HG03432 (cell line): ENCODE measurements around the gene PPP6R2.
"Not testable (repeated sequence)": the region's sequence is repeated elsewhere in the genome, so short reads cannot be mapped to it uniquely, and the experiment has no call there.

Experiments used
- ATAC-seq: cut with Tn5 transposase; IDR thresholded peaks from one replicate; pipeline ENCODE4 v1.9.1; 2021; ENCODE audit warnings: mild to moderate bottlenecking, moderate library complexity; ENCODE audit not compliant: unreplicated experiment

Gene PPP6R2

GRCh38 chr22:50338860-50339462 lies 4.2 kb upstream of the PPP6R2 start:
- no peak for ATAC-seq

DNA sequence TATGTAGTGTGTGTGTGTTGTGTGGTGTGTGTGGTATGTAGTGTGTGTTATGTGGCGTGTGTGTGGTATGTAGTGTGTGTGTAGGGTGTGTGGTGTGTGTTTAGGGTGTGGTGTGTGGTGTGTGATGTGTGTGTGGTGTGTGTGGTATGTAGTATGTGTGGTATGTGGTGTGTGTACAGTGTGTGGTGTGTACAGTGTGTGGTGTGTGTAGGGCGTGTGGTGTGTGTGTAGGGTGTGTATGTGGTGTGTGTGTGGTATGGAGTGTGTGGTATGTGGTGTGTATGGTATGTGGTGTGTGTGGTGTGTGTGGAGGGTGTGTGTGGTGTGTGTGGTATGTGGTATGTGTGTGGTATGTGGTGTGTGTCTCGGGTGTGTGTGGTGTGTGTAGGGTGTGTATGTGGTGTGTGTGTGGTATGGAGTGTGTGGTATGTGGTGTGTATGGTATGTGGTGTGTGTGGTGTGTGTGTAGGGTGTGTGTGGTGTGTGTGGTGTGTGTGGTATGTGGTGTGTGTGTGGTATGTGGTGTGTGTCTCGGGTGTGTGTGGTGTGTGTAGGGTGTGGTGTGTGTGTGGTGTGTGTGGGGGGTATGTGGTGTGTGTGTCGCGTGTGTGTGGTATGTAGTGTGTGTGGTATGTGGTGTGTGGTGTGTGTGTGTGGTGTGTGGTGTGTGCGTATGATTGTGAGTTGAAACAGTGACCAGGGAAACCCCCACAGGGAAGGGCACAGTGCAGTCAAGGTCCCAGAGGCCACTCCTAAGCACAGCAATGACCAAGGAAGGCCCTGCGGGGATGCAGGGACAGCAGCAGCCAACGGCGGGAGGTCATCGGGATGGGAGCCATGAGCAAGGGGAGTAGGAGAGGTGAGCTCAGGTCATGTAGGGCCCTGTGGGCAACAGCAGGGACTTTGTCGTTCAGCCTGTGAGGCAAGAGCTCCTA lies 2.9 kb upstream of the PPP6R2 start:
- ATAC-seq = no peak

- ATAC-seq = peak; percentile 56
Observed at GRCh38 chr22:50341977-50342650, 1.0 kb upstream of the PPP6R2 start.

DNA sequence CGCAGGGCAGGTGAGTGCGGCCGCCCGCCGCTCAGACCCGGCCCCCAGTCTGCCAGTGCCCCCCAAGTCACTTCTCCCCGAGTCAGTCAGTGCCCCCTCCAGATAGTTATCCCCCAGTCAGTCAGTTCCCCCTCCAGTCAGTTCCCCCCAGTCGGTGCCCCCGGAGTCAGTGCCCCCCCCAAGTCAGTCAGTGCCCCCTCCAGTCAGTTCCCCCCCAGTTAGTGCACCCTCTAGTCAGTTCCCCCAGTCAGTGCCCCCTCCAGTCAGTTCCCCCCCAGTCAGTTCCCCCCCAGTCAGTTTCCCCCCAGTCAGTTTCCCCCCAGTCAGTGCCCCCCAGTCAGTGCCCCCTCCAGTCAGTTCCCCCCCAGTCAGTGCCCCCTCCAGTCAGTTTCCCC lies 411 bp downstream of the PPP6R2 start:
- ATAC-seq = no peak

DNA sequence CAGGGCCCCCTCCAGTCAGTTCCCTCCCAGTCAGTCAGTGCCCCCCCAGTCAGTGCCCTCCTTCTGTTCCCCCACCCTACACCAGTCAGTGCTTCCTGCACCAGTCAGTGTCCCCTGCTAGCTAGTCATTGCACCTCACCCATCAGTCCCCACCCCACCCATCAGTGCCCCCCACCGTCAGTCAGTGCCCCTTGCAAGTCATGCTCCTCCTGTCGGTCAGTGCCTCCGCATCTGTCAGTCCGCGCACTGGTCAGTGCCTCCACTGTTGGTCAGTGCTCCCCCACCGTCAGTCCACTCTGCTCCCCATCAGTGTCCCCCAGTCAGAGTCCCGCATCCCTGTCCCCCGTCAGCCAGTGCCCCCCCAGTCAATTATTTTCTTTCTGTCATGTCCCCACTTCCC lies 3.3 kb downstream of the PPP6R2 start:
- no peak for ATAC-seq

- ATAC-seq = no peak
Observed at GRCh38 chr22:50347157-50347556, 4.0 kb downstream of the PPP6R2 start.

- no peak for ATAC-seq
Observed at GRCh38 chr22:50348058-50348457, 4.9 kb downstream of the PPP6R2 start.

DNA sequence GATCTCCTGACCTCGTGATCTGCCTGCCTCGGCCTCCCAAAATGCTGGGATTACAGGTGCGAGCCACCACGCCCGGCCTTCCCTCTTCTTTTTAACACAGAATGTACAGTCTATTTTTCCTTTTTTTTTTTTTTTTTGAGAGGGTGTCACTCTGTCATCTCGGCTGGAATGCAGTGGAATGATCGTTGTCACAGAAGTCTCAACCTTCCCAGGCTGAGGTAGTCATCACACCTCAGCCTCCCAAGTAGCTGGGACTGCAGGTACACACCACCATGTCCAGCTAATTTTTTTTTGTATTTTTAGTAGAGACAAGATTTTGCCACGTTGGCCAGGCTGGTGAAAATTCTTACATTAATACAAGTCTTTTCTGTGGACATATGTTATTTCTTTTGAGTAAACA lies 13.1 kb downstream of the PPP6R2 start:
- no peak for ATAC-seq

GRCh38 chr22:50357222-50357621 lies 14.1 kb downstream of the PPP6R2 start:
- no peak for ATAC-seq

DNA sequence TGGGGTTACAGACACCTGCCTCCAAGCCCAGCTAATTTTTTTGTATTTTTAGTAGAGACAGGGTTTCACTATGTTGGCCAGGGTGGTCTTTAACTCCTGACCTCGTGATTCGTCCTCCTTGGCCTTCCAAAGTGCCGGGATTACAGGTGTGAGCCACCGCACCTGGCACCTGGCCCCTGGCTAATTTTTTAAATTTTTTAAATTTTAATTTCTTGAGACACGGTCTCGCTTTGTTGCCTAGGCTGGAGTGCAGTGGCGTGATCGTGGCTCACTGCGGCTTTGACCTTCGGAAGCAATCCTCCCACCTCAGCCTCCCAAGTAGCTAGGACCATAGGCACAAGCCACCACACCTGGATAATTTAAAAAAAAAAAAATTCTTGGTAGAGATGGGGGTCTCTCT lies 14.6 kb downstream of the PPP6R2 start:
- ATAC-seq = no peak

- no peak for ATAC-seq
Observed at GRCh38 chr22:50360578-50360977, 17.5 kb downstream of the PPP6R2 start.

- no peak for ATAC-seq
Observed at GRCh38 chr22:50361222-50361621, 18.1 kb downstream of the PPP6R2 start.

DNA sequence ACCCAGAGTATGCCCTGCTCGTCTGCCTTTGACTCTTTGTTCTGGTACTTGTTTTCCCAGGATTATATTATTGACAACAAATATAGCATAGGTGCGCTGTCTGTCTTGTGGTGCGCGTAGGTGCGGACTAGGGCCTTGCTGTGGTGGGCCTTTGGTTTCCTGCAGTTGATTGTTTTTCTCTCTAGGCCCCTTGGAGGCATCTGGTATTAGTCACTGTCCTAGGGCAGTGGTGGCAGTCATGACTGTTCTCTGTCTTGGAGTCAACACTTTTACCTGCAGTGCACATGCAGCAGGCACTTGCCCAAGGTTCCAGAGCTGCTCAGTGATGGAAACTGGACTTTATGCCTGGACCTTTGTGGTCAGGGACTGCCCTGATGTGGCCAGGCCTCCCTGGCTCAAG lies 18.6 kb downstream of the PPP6R2 start:
- no peak for ATAC-seq

DNA sequence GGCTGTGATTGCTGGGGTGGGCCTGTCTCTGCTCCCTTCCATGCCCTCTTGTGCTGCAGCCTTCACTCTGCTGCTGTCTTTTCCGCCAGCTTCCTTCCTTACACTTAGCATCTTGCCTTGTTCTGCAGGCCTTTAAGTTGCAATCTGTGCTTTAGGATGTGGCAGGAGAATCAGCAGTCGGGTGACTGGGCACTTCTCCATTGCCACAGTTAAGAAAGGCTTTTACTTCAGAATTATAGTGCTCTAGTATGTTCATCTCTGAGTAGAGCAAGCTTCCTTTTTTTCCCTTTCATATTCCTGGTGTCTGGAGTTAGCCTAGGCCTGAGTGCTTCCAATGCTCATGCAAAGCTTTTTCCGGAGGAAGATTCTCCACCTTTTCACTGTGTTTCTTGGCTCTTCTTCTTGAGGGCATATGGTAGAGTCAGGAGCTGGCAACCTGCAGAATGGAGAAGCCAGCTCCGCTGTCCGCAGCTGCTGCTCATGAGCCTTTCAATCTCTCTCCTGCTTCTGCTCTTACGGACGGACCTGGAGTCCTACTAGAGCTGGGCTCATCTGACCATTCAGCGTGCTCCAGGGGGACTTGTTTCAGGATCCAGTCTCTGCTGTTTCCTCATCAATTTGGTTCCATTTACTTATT lies 20.2 kb downstream of the PPP6R2 start:
- ATAC-seq = no peak

DNA sequence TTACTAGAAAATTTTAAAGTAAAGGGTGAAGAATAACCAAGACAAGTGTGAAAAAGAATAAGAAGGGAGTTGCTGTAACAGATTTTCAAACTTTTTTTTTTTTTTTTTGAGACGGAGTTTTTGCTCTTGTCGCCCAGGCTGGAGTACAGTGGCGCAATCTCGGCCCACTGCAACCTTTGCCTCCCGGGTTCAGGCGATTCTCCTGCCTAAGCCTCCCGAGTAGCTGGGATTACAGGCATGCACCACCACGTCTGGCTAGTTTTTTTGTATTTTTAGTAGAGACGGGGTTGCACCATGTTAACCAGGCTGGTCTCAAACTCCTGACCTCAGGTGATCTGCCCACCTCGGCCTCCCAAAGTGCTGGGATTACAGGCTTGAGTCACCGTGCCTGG lies 20.7 kb downstream of the PPP6R2 start:
- not testable (repeated sequence) for ATAC-seq

DNA sequence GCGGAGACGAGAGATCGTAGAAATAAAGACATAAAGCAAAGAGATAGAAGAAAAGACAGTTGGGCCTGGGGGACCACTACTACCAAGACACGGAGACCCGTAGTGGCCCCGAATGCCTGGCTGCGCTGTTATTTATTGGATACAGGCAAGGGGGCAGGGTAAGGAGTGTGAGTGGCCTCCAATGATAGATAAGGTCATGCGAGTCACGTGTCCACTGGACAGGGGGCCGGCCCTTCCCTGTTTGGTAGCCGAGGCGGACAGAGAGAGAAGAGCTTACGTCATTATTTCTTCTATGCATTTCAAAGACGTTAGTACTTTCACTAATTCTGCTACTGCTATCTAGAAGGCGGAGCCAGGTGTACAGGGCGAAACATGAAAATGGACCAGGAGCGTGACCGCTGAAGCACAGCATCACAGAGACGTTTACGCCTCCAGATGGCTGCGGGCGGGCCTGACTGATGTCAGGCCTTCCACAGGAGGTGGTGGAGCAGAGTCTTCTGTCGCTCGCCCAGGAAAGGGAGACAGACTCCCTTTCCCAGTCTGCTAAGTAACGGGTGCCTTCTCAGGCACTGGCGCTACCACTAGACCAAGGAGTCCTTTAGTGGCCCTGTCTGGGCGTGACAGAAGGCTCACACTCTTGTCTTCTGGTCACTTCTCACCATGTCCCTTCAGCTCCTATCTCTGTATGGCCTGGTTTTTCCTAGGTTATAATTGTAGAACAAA lies 24.8 kb downstream of the PPP6R2 start:
- no peak for ATAC-seq

GRCh38 chr22:50371101-50371648 lies 28.0 kb downstream of the PPP6R2 start:
- ATAC-seq = no peak

- ATAC-seq = no peak
Observed at GRCh38 chr22:50376085-50376651, 33.0 kb downstream of the PPP6R2 start.

DNA sequence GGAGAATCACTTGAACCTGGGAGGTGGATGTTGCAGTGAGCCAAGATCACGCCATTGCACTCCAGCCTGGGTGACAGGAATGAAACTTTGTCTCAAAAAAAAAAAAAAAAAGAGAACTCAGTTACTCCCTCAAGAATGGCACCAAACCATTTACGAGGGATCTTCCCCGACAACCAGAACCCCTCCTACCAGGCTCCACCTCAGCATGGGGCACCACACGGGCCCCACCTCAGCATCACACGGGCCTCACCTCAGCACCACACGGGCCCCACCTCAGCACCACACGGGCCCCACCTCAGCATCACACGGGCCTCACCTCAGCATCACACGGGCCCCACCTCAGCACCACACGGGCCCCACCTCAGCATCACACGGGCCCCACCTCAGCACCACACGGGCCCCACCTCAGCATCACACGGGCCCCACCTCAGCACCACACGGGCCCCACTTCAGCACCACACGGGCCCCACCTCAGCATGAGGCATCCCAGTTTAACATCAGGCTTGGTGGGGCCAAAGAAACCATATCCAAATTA lies 38.0 kb downstream of the PPP6R2 start:
- not testable (repeated sequence) for ATAC-seq
